Neural progenitor cell (in vitro differentiated cells): ENCODE results near the gene SCAANT1.

ENCODE experiments used
- CTCF ChIP-seq: fragments of 200-600 bp; sonication (generic); IDR thresholded peaks from 2 replicates; pipeline ENCODE4 v1.5.1; 2017; ENCODE audit warnings: antibody characterized with exemption, mild to moderate bottlenecking
- EZH2 ChIP-seq: fragments of 200-600 bp; sonication (generic); IDR thresholded peaks from 2 replicates; pipeline ENCODE4 v1.6.1; 2017; ENCODE audit warnings: antibody characterized with exemption, mild to moderate bottlenecking, moderate library complexity
- EZH2phosphoT487 ChIP-seq: fragments of 200-600 bp; sonication (generic); IDR thresholded peaks from 2 replicates; pipeline ENCODE4 v1.6.1; 2017; ENCODE audit warnings: antibody characterized with exemption

DNA sequence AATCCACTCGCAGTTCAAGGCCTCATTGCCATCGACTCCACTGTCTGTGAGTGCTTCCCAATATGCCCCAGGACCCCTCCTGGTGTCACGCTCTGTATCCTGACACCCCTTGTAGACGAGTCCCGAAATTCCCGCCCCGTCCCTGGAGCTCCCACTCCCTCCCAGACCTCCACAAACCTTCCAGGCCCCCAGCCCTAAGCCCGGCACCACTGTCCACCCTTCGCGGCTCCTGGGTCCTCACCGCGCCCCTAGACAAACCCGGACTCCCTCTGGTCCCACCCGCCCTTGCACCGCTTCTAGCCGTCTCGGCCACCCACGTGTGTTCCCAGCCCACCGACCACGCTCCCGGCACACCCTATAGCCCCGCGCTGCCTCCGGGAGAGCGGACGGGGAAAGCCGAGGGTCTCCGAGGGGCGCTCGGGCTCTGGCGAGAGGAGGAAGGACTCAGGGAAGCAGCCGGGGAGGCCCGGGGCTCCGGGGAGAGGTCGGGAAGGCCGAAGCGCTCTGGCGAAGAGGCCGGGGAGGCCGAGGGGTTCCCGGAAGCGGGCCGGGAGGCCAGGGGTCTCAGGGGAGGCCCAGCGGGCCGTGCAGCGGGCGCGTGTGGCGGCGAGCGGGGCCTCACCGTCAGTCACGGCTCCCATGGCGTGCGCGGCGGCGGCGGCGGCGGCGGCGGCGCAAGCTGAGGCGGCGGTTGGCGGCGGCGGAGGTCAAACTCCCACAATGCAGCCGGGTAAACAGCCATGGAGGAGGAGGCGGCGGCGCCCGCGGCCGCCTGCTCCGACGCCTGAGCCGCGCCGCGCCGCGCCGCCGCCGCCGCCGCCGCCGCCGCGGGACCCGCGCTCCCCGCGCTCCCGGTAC is 48.8 kb downstream of the SCAANT1 start, which contains the start of the genes ATXN7 and THOC7:
- TF ChIP-seq EZH2 (no peak), CTCF (no peak), EZH2phosphoT487 (no peak)
